ENCODE data around the gene PPP1CC. TPM values are rescaled to one million over a fixed set of nuclear protein-coding genes. Genes with fewer than 3 reads are reported as not detected.

PPP1CC gene
- polyA plus RNA-seq, 1 of the 3 experiments (the other 2 are of a cell fraction): 62.0 TPM

DNA sequence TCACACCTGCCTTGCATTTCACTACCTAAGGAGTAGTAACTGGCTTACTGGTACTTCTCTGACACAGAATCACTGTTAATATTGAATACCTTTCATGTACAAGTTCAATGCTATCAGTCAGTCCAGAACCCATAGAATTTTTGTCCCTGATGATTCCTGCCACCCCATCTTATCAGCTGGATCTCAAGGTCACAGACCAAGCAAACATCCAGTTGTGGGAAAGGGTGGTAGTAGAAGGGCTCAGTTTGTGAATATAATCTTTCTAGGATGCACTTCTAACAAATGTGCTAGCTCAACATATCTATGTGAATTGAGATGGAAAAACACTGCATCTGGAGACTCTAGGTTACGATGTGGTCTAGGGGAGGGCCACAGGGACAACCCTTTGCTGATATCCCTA is 14.1 kb downstream of the PPP1CC start:
- Histone ChIP-seq H3K27me3 (ENCODE audit: insufficient read depth) (no peaks in the 10 kb centered on the region), H3K9ac (no peak overlapping the region), H3K4me2 (no peak overlapping the region), H3K4me3 (ENCODE audit: low read depth in 2 of 2, low read length in 1 of 2) (no peak overlapping the region), H3K9me2 (no peaks in the 10 kb centered on the region), H3F3A (replicated peaks; ENCODE audit: insufficient read depth) (no peaks in the 10 kb centered on the region), H3K27ac (ENCODE audit: low read depth in 2 of 2, low read length in 1 of 2) (no peak overlapping the region), H3K9me3 (no peaks in the 10 kb centered on the region), H3K36me3 (replicated peaks in 1 of 2; ENCODE audit: control insufficient read depth in 1 of 2, insufficient read depth in 2 of 2, low read length in 1 of 2) (peaks cover 60 to 61% of the 10 kb centered on the region in 2 experiments), H4K20me1 (ENCODE audit: insufficient read depth) (peaks cover 61% of the 10 kb centered on the region), H3K4me1 (ENCODE audit: control insufficient read depth in 1 of 2, insufficient read depth in 2 of 2, low read depth in 1 of 2, low read length in 1 of 2) (peaks cover 4 to 13% of the 10 kb centered on the region in 2 experiments), H2AFZ (ENCODE audit: low read depth) (no peak overlapping the region), H3K79me2 (ENCODE audit: insufficient read depth) (peaks cover 94% of the 10 kb centered on the region)
- TF ChIP-seq FOXM1 (IDR thresholded peaks at IDR 0.05; ENCODE audit: low read depth) (no peak), RFX5 (IDR thresholded peaks at IDR 0.05; ENCODE audit: low read length) (no peak), SMC3 (IDR thresholded peaks at IDR 0.05; ENCODE audit: low read depth, low read length) (no peak), RXRA (IDR thresholded peaks at IDR 0.05; ENCODE audit: borderline replicate concordance, low read depth) (no peak), TAF1 (IDR thresholded peaks at IDR 0.05; ENCODE audit: borderline replicate concordance, low read depth, low read length) (no peak)
- TF ChIP-seq, protein P1, sequence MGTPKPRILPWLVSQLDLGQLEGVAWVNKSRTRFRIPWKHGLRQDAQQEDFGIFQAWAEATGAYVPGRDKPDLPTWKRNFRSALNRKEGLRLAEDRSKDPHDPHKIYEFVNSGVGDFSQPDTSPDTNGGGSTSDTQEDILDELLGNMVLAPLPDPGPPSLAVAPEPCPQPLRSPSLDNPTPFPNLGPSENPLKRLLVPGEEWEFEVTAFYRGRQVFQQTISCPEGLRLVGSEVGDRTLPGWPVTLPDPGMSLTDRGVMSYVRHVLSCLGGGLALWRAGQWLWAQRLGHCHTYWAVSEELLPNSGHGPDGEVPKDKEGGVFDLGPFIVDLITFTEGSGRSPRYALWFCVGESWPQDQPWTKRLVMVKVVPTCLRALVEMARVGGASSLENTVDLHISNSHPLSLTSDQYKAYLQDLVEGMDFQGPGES (IDR thresholded peaks at IDR 0.05; ENCODE audit: low read depth, low read length): no peak
- ChIA-PET CTCF (interaction anchor here (0.5 to 1.3 kb wide), 2 partner anchors 110 to 159 kb away, joined by 3 to 4 read pairs; no protein-coding TSS in a partner anchor), POLR2A (no interaction called here)
- WGBS (ENCODE audit: low lambda C conversion rate): 80% methylated on average over 1 of the region's 1 CpG
- DNase-seq: no peak

- H3K36me3 ChIP-seq (replicated peaks in 1 of 2; ENCODE audit: control insufficient read depth in 1 of 2, insufficient read depth in 2 of 2, low read length in 1 of 2): peaks cover 70 to 74% of the 10 kb centered on the region in 2 experiments
- no peak overlapping the region for H3K4me3 ChIP-seq (ENCODE audit: low read depth in 2 of 2, low read length in 1 of 2)
These were observed 15.9 kb downstream of the PPP1CC start for GRCh38 chr12:110726708-110727369.

More at GRCh38 chr12:110726708-110727369, 15.9 kb downstream of the PPP1CC start:
- H3K4me2 ChIP-seq: no peak overlapping the region
- H3K79me2 ChIP-seq (ENCODE audit: insufficient read depth): peaks cover 80% of the 10 kb centered on the region
- CTCF ChIA-PET: interaction anchor here (2.0 kb wide), 1 partner anchor 161 kb away, joined by 6 read pairs; no protein-coding TSS in a partner anchor
- H3K9me2 ChIP-seq: no peaks in the 10 kb centered on the region
- TF ChIP-seq MXI1 (IDR thresholded peaks at IDR 0.05; ENCODE audit: low read depth, low read length): no peak
- no peak for TF ChIP-seq CHD2 (IDR thresholded peaks at IDR 0.05; ENCODE audit: low read length, partially characterized antibody)
- no peak for TF ChIP-seq TAF1 (IDR thresholded peaks at IDR 0.05; ENCODE audit: borderline replicate concordance, low read depth, low read length)
- TF ChIP-seq NRF1 (IDR thresholded peaks at IDR 0.05; ENCODE audit: low read depth, low read length): no peak
- TF ChIP-seq RAD21 (IDR thresholded peaks at IDR 0.05; ENCODE audit: low read length): no peak
- no peak for TF ChIP-seq SMC3 (IDR thresholded peaks at IDR 0.05; ENCODE audit: low read depth, low read length)
- no peak for TF ChIP-seq TCF12 (IDR thresholded peaks at IDR 0.05)
- TF ChIP-seq RFX5 (IDR thresholded peaks at IDR 0.05; ENCODE audit: low read length): no peak
- no peak for TF ChIP-seq MEF2A (IDR thresholded peaks at IDR 0.05; ENCODE audit: borderline replicate concordance, low read depth)
- no peak for TF ChIP-seq FOSL2 (IDR thresholded peaks at IDR 0.05; ENCODE audit: borderline replicate concordance, low read depth)
- DNase-seq: no peak
- peaks cover 43% of the 10 kb centered on the region for H4K20me1 ChIP-seq (ENCODE audit: insufficient read depth)
- POLR2A ChIA-PET: no interaction called here
- H3K27me3 ChIP-seq (ENCODE audit: insufficient read depth): no peaks in the 10 kb centered on the region
- H3K27ac ChIP-seq (ENCODE audit: low read depth in 2 of 2, low read length in 1 of 2): no peak overlapping the region
- no peaks in the 10 kb centered on the region for H3F3A ChIP-seq (replicated peaks; ENCODE audit: insufficient read depth)
- no peak overlapping the region for H2AFZ ChIP-seq (ENCODE audit: low read depth)
- no peaks in the 10 kb centered on the region; a peak in 1 of 4 replicates for H3K4me1 ChIP-seq (ENCODE audit: control insufficient read depth in 1 of 2, insufficient read depth in 2 of 2, low read depth in 1 of 2, low read length in 1 of 2)
- WGBS (ENCODE audit: low lambda C conversion rate): 89% methylated on average over 9 of the region's 9 CpGs
- H3K9ac ChIP-seq: no peak overlapping the region
- H3K9me3 ChIP-seq: no peaks in the 10 kb centered on the region

Data from SK-N-SH (cell line).